Erythroblast (primary cell): ENCODE data around the gene DUSP10.

Experiments
- GATA1 ChIP-seq: IDR thresholded peaks from 2 replicates; pipeline ENCODE4 v1.6.1; 2011; ENCODE audit warnings: low read depth, mild to moderate bottlenecking, control low read depth, low read length, moderate library complexity
- POLR2A ChIP-seq: IDR thresholded peaks from 2 replicates; pipeline ENCODE4 v1.6.1; 2011; ENCODE audit warnings: mild to moderate bottlenecking, low read length

DNA sequence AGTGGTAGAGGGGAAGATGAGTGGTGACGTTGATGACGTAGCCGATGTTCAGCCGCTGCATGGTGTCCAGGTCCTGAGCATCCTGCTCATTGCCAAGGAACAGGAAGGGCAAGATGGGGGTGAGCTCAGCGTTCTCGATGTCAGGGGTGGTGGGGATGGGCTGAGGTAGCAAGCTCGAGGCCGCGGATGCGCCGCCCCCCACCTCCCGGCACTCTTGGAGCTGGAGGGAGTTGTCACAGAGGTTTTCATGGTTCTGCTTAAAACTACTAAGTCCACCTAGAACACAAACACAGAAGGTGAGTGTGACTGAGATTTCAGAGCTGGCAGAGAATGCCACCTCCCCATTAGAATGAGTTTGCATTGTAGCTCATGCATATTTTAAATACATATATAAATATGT is 35.7 kb downstream of the DUSP10 start:
- TF ChIP-seq POLR2A (no peak), GATA1 (no peak)
